Small intestine (tissue), 7 donors: ENCODE measurements around the gene IFIH1. TPM values are rescaled to one million over a fixed set of nuclear protein-coding genes. Genes with fewer than 3 reads are reported as not detected.

Source experiments
- DNase-seq, 2 donors: peaks; one replicate each; pipeline versions ENCODE4 v3.0.0 to v3.0.0-alpha.2; 2013
- FAIRE-seq: peaks from 2 replicates; lab custom pipeline; 2012; peaks lifted over from hg19 to GRCh38; lab: Jason Lieb, UNC
- H3K27ac ChIP-seq, 3 donors: one replicate each; pipeline ENCODE4 v1.5.1; 2013; ENCODE audit warnings: low read length in 2 of 3, mild to moderate bottlenecking in 2 of 3, control low read depth in 1 of 3, inconsistent platforms in 1 of 3, low read depth in 1 of 3, moderate library complexity in 1 of 3
- H3K27me3 ChIP-seq, 3 donors: one replicate each; pipeline ENCODE4 v1.6.1; 2013; ENCODE audit warnings: low read length in 3 of 3, inconsistent platforms in 1 of 3; ENCODE audit not compliant: control insufficient read depth in 3 of 3, insufficient read depth in 3 of 3
- H3K36me3 ChIP-seq, 3 donors: one replicate each; pipeline ENCODE4 v1.6.1; 2013; ENCODE audit warnings: low read length in 3 of 3, inconsistent platforms in 1 of 3, low read depth in 1 of 3, mild to moderate bottlenecking in 1 of 3, moderate library complexity in 1 of 3; ENCODE audit not compliant: control insufficient read depth in 3 of 3, insufficient read depth in 2 of 3
- H3K4me1 ChIP-seq, 3 donors: one replicate each; pipeline ENCODE4 v1.6.1; 2013; ENCODE audit warnings: low read length in 2 of 3, inconsistent platforms in 1 of 3, low read depth in 1 of 3, mild to moderate bottlenecking in 1 of 3, moderate library complexity in 1 of 3; ENCODE audit not compliant: control insufficient read depth in 3 of 3, insufficient read depth in 2 of 3
- H3K4me3 ChIP-seq, 3 donors: one replicate each; pipeline ENCODE4 v1.5.1; 2013; ENCODE audit warnings: low read length in 3 of 3, control low read depth in 1 of 3, inconsistent platforms in 1 of 3, low read depth in 1 of 3, mild to moderate bottlenecking in 1 of 3, moderate library complexity in 1 of 3
- H3K9me3 ChIP-seq, 2 donors: one replicate each; pipeline ENCODE4 v1.6.1; 2013; ENCODE audit warnings: low read depth in 1 of 2, low read length in 1 of 2; ENCODE audit not compliant: control insufficient read depth in 2 of 2, insufficient read depth in 1 of 2
- WGBS, 3 donors: extraction: QIAGEN DNeasy Blood & Tissue Kit; methylation state at CpG; one replicate each; pipeline ENCODE4 v1.1.7; 2013; 5-methylcytosine and 5-hydroxymethylcytosine counted together
- polyA plus RNA-seq, 4 donors: library from polyadenylated mRNA; stranded (reverse) in 3 of 4; unstranded in 1 of 4; fragments of 200-250 nt in 3 of 4; fragments of 120-200 nt in 1 of 4; gene quantifications; one replicate each; pipeline versions ENCODE4 v1.2.1 to v1.2.3, GENCODE V29; 2013
- donor health status: healthy with polysubstance abuse.
- donor health status: control.
- donor health status: control.
- donor health status: Bipolar disorder and iron deficiency.
- donor health status: healthy.

IFIH1 gene
- polyA plus RNA-seq, 4 donors: 11.9 to 20.8 (median 18.6) TPM

GRCh38 chr2:162258169-162258568, 60.3 kb downstream of the IFIH1 start:
- no peak overlapping the region for H3K27ac ChIP-seq
- H3K4me3 ChIP-seq: no peak overlapping the region
- FAIRE-seq (no peak), DNase-seq (no peak)
- no peaks in the 10 kb centered on the region for H3K27me3 ChIP-seq
- WGBS, 3 donors: 84 to 96% (median 92%) methylated on average over 4 of the region's 4 CpGs
- H3K9me3 ChIP-seq: no peaks in the 10 kb centered on the region
- H3K36me3 ChIP-seq: no peaks in the 10 kb centered on the region
- H3K4me1 ChIP-seq: no peaks in the 10 kb centered on the region

GRCh38 chr2:162257425-162257824, 61.1 kb downstream of the IFIH1 start:
- no peaks in the 10 kb centered on the region for H3K9me3 ChIP-seq
- H3K27ac ChIP-seq: no peak overlapping the region
- no peaks in the 10 kb centered on the region for H3K36me3 ChIP-seq
- DNase-seq: no peak
- no peaks in the 10 kb centered on the region for H3K4me1 ChIP-seq
- FAIRE-seq: no peak
- 8 to 32% (median 16%) methylated on average over 1 of the region's 1 CpG for WGBS, 3 donors
- no peaks in the 10 kb centered on the region for H3K27me3 ChIP-seq
- H3K4me3 ChIP-seq: no peak overlapping the region

- no peaks in the 10 kb centered on the region for H3K9me3 ChIP-seq
- FAIRE-seq: no peak
- H3K4me3 ChIP-seq: no peak overlapping the region
- no peaks in the 10 kb centered on the region for H3K36me3 ChIP-seq
- DNase-seq: no peak
- WGBS, 3 donors: 79 to 85% (median 80%) methylated on average over 2 of the region's 2 CpGs
- H3K4me1 ChIP-seq: no peaks in the 10 kb centered on the region
- H3K27ac ChIP-seq: no peak overlapping the region
- H3K27me3 ChIP-seq: no peaks in the 10 kb centered on the region
Measured at GRCh38 chr2:162256591-162256991, 61.9 kb downstream of the IFIH1 start.

- H3K36me3 ChIP-seq: no peaks in the 10 kb centered on the region
- WGBS, 3 donors: 57 to 82% (median 79%) methylated on average over 2 of the region's 2 CpGs
- DNase-seq: no peak
- H3K27me3 ChIP-seq: no peaks in the 10 kb centered on the region
- H3K4me3 ChIP-seq: no peak overlapping the region
- FAIRE-seq: no peak
- H3K4me1 ChIP-seq: no peaks in the 10 kb centered on the region
- no peak overlapping the region for H3K27ac ChIP-seq
- no peaks in the 10 kb centered on the region for H3K9me3 ChIP-seq
Measured at GRCh38 chr2:162254236-162254871, 64.1 kb downstream of the IFIH1 start.

GRCh38 chr2:162253435-162253834, 65.0 kb downstream of the IFIH1 start:
- no peaks in the 10 kb centered on the region for H3K4me1 ChIP-seq
- FAIRE-seq (no peak), DNase-seq (no peak)
- 80 to 93% (median 92%) methylated on average over 3 of the region's 3 CpGs for WGBS, 3 donors
- no peaks in the 10 kb centered on the region for H3K9me3 ChIP-seq
- H3K27ac ChIP-seq: no peak overlapping the region
- H3K4me3 ChIP-seq: no peak overlapping the region
- no peaks in the 10 kb centered on the region for H3K27me3 ChIP-seq
- H3K36me3 ChIP-seq: no peaks in the 10 kb centered on the region

- H3K36me3 ChIP-seq: no peaks in the 10 kb centered on the region
- WGBS, 3 donors: 87 to 92% (median 89%) methylated on average over 2 of the region's 2 CpGs
- DNase-seq (no peak), FAIRE-seq (no peak)
- H3K9me3 ChIP-seq: no peaks in the 10 kb centered on the region
- no peak overlapping the region for H3K27ac ChIP-seq
- no peaks in the 10 kb centered on the region for H3K4me1 ChIP-seq
- no peak overlapping the region for H3K4me3 ChIP-seq
- H3K27me3 ChIP-seq: no peaks in the 10 kb centered on the region
Measured at GRCh38 chr2:162252153-162252552, 66.3 kb downstream of the IFIH1 start.

- no peak overlapping the region for H3K27ac ChIP-seq
- FAIRE-seq: no peak
Measured at GRCh38 chr2:162245781-162246180, 72.7 kb downstream of the IFIH1 start.

GRCh38 chr2:162245061-162245460, 73.4 kb downstream of the IFIH1 start:
- WGBS, 3 donors: 68 to 93% (median 81%) methylated on average over 1 of the region's 1 CpG
- no peaks in the 10 kb centered on the region for H3K9me3 ChIP-seq
- FAIRE-seq: no peak
- no peaks in the 10 kb centered on the region for H3K4me1 ChIP-seq
- H3K27me3 ChIP-seq: peaks cover 0 to 8% (median 0%) of the 10 kb centered on the region in 3 donors
- no peak overlapping the region for H3K4me3 ChIP-seq
- no peaks in the 10 kb centered on the region for H3K36me3 ChIP-seq
- no peak for DNase-seq
- no peak overlapping the region for H3K27ac ChIP-seq

More at GRCh38 chr2:162245781-162246180, 72.7 kb downstream of the IFIH1 start:
- H3K27me3 ChIP-seq: peaks cover 0 to 1% (median 0%) of the 10 kb centered on the region in 3 donors
- no peaks in the 10 kb centered on the region for H3K4me1 ChIP-seq
- no peaks in the 10 kb centered on the region for H3K36me3 ChIP-seq
- H3K9me3 ChIP-seq: no peaks in the 10 kb centered on the region
- H3K4me3 ChIP-seq: no peak overlapping the region
- DNase-seq: no peak

- Histone ChIP-seq H3K9me3 (no peaks in the 10 kb centered on the region), H3K27me3 (peaks cover 0 to 8% (median 0%) of the 10 kb centered on the region in 3 donors), H3K4me3 (no peak overlapping the region), H3K27ac (peak overlapping the region in 1 of 3 donors; percentile 50), H3K36me3 (no peaks in the 10 kb centered on the region), H3K4me1 (no peaks in the 10 kb centered on the region)
- WGBS, 3 donors: 47 to 56% (median 50%) methylated on average over 2 of the region's 2 CpGs
- FAIRE-seq: no peak
- DNase-seq: peak; percentile 29 to 37
Measured at GRCh38 chr2:162244541-162245031, 73.9 kb downstream of the IFIH1 start.
